ENCODE results near the gene TMEM156. TPM values are rescaled to one million over a fixed set of nuclear protein-coding genes. Genes with fewer than 3 reads are reported as not detected.
A peak's percentile ranks its signal among the peaks of the same experiment; 100 is the strongest.
"Not testable (repeated sequence)": the region's sequence is repeated elsewhere in the genome, so short reads cannot be mapped to it uniquely, and the experiment has no call there.

The TMEM156 gene
- total RNA-seq, 2 donors from 2014 or later: 0.29 to 0.65 TPM

GRCh38 chr4:39044364-39044955, 12.3 kb upstream of the TMEM156 start:
- intact Hi-C loops (cut with DNase I): no loop called here
- DNase-seq (ENCODE audit: low spot score): peak; percentile 96

GRCh38 chr4:39043861-39044363, 11.7 kb upstream of the TMEM156 start:
- no peak for DNase-seq (ENCODE audit: low spot score)
- intact Hi-C loops (cut with DNase I): no loop called here

- intact Hi-C loops (cut with DNase I): no loop called here
- no peak for DNase-seq (ENCODE audit: low spot score)
Measured at GRCh38 chr4:39043058-39043860, 11.1 kb upstream of the TMEM156 start.

GRCh38 chr4:39042366-39042765, 10.2 kb upstream of the TMEM156 start:
- intact Hi-C loops (cut with DNase I): no loop called here
- DNase-seq (ENCODE audit: low spot score): no peak

- intact Hi-C loops (cut with DNase I): no loop called here
- DNase-seq (ENCODE audit: low spot score): no peak
Measured at GRCh38 chr4:39039108-39039507, 6.9 kb upstream of the TMEM156 start.

GRCh38 chr4:39037941-39038340, 5.7 kb upstream of the TMEM156 start:
- DNase-seq (ENCODE audit: low spot score): no peak
- intact Hi-C loops (cut with DNase I): no loop called here

GRCh38 chr4:39037491-39037825, 5.2 kb upstream of the TMEM156 start:
- no peak for DNase-seq (ENCODE audit: low spot score)
- intact Hi-C loops (cut with DNase I): no loop called here

GRCh38 chr4:39036172-39036571, 4.0 kb upstream of the TMEM156 start:
- intact Hi-C loops (cut with DNase I): no loop called here
- no peak for DNase-seq (ENCODE audit: low spot score)

- intact Hi-C loops (cut with DNase I); DNase-seq (ENCODE audit: low spot score): not testable (repeated sequence)
Measured at GRCh38 chr4:39031590-39032020, 604 bp downstream of the TMEM156 start.

GRCh38 chr4:39030725-39031124, 1.5 kb downstream of the TMEM156 start:
- no peak for DNase-seq (ENCODE audit: low spot score)
- intact Hi-C loops (cut with DNase I): no loop called here

- no peak for DNase-seq (ENCODE audit: low spot score)
- intact Hi-C loops (cut with DNase I): no loop called here
Measured at GRCh38 chr4:39029752-39030694, 2.2 kb downstream of the TMEM156 start.

GRCh38 chr4:39026096-39026495, 6.1 kb downstream of the TMEM156 start:
- DNase-seq (ENCODE audit: low spot score): no peak
- intact Hi-C loops (cut with DNase I): no loop called here

- DNase-seq (ENCODE audit: low spot score): no peak
- intact Hi-C loops (cut with DNase I): no loop called here
Measured at GRCh38 chr4:39025552-39026085, 6.6 kb downstream of the TMEM156 start.

GRCh38 chr4:39024311-39024865, 7.8 kb downstream of the TMEM156 start:
- intact Hi-C loops (cut with DNase I): no loop called here

GRCh38 chr4:39023059-39023458, 9.2 kb downstream of the TMEM156 start:
- DNase-seq (ENCODE audit: low spot score): no peak
- intact Hi-C loops (cut with DNase I): no loop called here

More at GRCh38 chr4:39024311-39024865, 7.8 kb downstream of the TMEM156 start:
- DNase-seq (ENCODE audit: low spot score): no peak

- DNase-seq (ENCODE audit: low spot score): no peak
- intact Hi-C loops (cut with DNase I): no loop called here
Measured at GRCh38 chr4:39022241-39022640, 10.0 kb downstream of the TMEM156 start.

- DNase-seq (ENCODE audit: low spot score): no peak
- intact Hi-C loops (cut with DNase I): no loop called here
Measured at GRCh38 chr4:39021631-39022030, 10.6 kb downstream of the TMEM156 start.

GRCh38 chr4:39020130-39020529, 12.1 kb downstream of the TMEM156 start:
- DNase-seq (ENCODE audit: low spot score): no peak
- intact Hi-C loops (cut with DNase I): no loop called here

- intact Hi-C loops (cut with DNase I): no loop called here
- DNase-seq (ENCODE audit: low spot score): no peak
Measured at GRCh38 chr4:39014028-39014427, 18.2 kb downstream of the TMEM156 start.

All from posterior vena cava (tissue), 2 donors.